Measurements from ENCODE around the gene BCAS1.

DNA sequence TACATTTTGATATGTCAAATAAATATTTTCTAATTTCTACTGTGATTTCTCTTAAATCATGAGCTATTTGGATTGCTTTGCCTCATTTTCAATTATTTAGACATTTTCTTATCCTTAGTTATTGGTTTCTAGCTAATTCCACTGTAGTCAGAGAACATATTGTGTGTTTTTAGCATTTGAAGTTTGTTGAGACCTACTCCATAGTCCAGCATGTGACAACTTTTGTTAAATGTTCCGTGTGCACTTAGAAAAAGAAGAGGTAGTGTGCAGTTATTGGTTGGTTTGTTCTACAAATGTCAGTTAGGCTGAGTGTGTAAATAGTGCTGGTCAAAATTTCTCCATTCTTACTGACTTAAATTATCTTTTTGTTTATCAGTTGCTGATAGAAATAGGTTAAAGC lies 138.8 kb downstream of the BCAS1 start:
- TF ChIP-seq, protein P1, sequence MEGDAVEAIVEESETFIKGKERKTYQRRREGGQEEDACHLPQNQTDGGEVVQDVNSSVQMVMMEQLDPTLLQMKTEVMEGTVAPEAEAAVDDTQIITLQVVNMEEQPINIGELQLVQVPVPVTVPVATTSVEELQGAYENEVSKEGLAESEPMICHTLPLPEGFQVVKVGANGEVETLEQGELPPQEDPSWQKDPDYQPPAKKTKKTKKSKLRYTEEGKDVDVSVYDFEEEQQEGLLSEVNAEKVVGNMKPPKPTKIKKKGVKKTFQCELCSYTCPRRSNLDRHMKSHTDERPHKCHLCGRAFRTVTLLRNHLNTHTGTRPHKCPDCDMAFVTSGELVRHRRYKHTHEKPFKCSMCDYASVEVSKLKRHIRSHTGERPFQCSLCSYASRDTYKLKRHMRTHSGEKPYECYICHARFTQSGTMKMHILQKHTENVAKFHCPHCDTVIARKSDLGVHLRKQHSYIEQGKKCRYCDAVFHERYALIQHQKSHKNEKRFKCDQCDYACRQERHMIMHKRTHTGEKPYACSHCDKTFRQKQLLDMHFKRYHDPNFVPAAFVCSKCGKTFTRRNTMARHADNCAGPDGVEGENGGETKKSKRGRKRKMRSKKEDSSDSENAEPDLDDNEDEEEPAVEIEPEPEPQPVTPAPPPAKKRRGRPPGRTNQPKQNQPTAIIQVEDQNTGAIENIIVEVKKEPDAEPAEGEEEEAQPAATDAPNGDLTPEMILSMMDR (IDR thresholded peaks at IDR 0.05 in 4 of 5, conservative IDR thresholded peaks at IDR 0.05 in 1 of 5) = no peak
- TF ChIP-seq POLR2A (IDR thresholded peaks at IDR 0.05) = no peak
